Stimulated activated CD4-positive, alpha-beta T cell treated with anti-CD3 and anti-CD28 coated beads, Interleukin-4, amount 100 ng/mL, for 24 hours (primary cell): ENCODE measurements around the gene TTC27.
"Not testable (repeated sequence)": the region's sequence is repeated elsewhere in the genome, so short reads cannot be mapped to it uniquely, and the experiment has no call there.

Source experiments
- DNase-seq: peaks from one replicate; pipeline ENCODE4 v3.0.0-alpha.2; 2020

Gene TTC27

DNA sequence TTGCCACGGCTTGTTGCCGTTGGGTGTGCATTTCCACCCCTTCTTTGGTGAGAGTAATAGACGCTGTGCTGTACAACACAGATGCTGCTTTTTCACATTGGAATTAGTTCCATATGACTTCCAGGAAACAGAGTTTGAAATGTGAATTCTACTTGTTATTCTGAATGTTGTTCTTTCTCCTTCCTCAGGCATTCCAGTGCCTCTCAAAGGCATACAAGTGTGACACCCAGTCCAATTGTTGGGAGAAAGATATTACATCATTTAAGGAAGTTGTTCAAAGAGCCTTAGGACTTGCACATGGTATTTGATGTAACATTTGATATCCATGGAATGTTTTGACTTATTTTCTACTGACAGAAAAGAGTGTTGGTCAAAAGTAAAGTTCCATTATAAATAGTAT lies 184.5 kb downstream of the TTC27 start:
- no peak for DNase-seq

DNA sequence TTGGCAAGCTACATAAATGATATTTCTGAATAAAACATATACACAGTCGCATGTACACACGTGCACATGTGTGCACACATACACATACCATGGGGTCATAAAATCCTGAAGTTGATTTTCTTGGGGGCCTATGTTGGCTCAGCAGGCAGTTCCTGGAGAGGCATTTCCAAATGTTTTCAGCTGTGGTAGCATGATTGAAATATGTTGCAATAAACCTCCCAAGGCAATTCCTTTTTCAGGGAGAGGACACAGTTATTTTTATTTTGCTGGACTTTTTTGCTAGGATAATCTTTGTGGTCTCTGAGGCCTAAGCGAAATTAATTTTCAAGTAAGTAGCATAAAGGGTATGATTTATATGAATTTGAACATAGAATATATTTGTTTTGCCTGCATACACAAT lies 192.2 kb downstream of the TTC27 start:
- no peak for DNase-seq

DNA sequence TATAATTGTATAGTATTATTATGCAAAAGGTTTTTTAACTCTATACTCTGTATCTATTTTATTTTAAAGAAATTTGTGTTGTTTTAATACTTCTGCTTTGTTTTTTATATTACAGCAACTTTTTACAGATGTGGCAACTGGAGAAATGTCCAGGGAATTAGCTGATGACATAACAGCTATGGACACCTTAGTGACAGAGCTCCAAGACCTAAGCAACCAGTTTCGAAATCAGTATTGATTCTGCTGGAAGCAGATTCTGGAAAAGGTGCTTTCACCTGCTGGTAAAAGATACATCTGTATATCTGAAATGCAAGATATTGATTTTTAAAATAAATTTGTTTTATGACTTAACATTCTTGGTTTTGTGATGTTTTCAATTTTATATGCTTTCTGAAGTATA lies 192.9 kb downstream of the TTC27 start:
- no peak for DNase-seq

DNA sequence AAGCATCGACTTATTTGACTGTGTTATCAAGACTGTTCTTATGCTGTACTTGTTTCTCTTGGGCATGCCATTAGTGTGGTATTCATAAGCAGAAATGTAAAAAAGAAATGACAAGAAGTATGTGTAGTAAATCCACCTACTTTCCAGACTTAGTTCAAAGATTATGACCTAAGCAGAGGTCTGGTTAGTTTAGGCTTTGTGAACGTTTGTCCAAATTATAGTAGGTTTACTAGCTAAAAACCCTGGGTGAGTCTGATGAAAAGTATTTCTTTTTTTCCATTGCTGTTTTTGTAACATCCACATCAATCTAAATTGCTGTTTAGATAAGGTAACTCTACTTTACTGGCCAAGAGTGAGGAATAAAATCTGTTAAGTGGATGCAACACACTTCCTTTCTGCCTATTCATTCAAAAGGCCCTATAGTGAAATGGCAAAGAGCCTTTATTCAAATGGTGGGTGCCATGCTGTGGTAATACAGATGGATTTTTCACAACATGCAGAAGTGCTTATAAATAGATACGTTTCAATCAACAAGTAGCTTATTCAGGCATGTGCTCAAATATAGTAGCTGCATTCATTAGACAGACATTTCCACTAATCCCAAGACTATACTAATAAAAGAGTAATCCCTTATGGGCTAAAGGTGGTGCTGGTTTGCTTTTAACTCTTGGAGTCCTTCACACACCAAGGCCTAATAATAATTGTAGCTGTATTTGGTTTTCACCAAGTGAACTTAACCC lies 196.4 kb downstream of the TTC27 start:
- DNase-seq, result no peak

DNA sequence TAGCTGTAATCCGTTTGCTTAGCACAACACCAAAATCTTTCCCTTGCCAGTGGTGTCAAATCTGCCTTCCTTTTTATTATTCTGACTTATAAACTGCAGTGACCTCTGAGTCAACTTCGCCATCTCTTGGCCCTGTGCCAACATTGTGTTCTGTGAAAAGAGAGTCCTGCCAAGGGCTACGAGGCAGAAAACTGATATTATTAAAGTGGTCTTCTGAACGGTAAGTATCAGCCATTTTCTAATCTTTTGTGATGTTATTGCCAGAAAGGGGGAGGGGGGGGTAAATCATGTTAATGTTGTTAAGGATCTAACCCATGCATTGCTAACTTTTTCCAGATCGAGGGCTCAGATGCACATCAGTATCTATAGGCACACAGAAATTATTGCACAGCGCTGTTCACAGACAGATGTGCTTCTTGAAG lies 197.5 kb downstream of the TTC27 start:
- no peak for DNase-seq

DNA sequence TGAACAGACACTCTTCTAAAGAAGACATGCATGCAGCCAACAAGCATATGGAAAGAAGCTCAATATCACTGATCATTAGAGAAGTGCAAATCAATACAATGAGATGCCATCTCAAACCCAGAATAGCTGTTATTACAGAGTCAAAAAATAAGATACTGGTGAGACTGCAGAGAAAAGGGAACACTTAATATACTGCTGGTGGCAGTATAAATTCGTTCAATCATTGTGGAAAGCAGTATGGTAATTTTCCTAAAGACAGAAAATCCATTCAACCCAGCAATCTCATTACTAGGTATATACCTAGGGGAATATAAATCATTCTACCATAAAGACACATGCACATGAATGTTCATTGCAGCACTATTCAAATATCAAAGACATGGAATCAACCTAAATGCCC lies 202.3 kb downstream of the TTC27 start:
- DNase-seq, result no peak

DNA sequence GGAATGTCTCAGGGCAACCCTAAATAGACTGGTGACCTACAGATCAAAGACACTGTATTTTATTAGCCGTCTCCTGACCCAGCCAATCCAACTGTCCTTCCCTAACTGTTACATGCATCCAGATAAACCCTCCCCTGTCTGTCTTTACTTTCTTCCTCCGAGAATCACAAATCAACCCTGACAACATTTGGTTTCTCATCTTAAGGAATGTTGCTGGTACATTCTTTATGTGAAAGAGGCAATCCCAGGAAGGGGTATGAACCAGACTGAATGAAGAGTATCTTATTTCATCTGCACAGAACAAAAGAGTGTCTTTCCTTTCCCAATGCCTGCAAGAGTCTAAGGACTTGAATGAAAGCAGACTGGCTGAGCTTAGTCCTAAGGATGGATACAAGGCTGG lies 205.0 kb downstream of the TTC27 start:
- DNase-seq, result no peak

DNA sequence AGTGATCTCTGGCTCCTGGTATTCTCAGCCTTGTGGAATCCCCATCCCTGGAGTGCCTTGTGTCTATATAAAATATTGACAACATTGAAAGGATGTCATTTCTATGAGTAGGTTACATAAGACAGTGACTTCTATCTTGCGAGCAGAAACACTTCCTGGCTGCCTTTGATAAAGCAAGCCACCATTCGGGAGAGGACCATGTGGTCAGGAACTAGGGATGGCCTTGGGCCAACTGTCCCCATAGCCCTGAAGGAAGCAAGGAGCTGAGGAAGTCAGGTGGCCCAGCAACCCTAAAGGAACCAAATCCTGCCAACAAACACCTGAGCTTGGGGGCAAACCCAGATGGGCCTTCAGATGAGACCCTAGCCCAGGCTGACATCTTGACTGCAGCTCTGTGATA lies 205.9 kb downstream of the TTC27 start:
- no peak for DNase-seq

DNA sequence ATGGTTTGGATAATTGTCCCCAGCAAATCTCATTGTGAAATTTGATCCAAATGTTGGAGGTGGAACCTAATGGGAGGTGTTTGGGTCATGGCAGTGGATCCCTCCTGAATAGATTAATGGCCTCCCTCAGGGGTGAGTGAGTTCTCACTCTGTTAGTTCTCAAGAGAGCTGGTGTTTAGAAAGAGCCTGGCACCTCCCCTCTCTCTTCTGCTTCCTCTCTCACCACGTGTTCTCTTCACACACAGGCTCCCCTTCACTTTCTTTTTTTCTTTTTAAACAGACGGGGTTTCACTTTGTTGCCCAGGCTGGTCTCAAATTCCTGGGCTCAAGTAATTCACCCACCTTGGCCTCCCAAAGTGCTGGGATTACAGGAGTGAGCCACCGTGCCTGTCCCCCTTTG lies 207.3 kb downstream of the TTC27 start:
- DNase-seq, result no peak

DNA sequence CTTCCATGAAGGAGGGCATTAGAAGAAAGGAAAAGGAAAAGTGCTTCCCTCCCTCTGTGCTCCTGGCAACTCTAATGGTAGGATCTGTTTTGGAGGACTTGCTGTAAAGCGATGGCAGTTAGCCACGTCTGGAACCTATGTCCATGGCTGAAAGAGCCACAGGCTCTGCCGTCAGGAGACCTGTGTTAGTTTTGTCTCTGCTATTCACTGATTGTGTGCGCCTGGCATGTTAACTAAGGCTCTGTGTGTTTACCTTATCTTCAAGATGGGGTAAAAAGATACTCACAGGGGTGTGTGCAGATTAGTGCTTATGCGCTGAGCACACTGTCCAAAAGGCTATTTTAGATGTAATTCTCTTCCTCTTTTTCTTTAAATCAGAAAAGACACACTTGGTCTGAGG lies 209.1 kb downstream of the TTC27 start:
- no peak for DNase-seq

DNA sequence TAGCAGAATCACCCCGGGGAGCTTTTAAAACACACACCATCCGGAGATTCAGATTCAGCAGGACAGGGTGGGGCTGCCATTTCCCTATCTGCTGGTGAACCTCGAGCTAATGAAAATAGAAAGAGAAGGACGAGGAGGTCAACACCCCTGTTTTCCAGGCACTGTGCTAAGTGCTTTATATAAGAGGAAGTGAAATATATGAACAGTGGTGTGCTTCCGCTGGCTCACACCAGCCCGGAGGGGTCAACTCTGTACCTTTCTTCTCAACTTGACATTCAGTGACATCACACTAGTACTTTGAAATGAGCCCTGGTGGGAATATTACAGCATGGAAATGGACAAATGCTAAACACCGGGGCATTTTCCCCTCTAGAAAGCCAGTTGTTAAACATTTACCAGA lies 210.6 kb downstream of the TTC27 start:
- no peak for DNase-seq

DNA sequence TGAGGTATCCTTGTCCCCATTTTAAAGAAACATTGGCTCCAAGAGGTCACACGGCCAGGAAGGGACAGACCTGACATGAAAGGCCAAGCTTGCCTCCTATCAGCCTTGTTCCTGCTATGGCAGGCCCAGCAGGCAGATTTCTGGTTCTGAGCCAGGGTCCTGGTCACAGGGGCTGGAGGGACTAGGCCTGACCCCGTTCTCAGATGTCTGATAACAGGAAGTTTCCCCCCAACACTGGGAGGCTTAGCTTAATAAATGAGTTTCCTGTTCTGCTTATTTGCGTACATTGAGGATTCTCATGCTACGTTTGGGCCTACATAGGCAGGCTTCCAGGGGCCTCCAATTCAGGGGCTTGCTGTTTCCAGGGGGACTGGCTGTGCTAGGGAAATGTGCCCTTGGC lies 211.1 kb downstream of the TTC27 start:
- no peak for DNase-seq

DNA sequence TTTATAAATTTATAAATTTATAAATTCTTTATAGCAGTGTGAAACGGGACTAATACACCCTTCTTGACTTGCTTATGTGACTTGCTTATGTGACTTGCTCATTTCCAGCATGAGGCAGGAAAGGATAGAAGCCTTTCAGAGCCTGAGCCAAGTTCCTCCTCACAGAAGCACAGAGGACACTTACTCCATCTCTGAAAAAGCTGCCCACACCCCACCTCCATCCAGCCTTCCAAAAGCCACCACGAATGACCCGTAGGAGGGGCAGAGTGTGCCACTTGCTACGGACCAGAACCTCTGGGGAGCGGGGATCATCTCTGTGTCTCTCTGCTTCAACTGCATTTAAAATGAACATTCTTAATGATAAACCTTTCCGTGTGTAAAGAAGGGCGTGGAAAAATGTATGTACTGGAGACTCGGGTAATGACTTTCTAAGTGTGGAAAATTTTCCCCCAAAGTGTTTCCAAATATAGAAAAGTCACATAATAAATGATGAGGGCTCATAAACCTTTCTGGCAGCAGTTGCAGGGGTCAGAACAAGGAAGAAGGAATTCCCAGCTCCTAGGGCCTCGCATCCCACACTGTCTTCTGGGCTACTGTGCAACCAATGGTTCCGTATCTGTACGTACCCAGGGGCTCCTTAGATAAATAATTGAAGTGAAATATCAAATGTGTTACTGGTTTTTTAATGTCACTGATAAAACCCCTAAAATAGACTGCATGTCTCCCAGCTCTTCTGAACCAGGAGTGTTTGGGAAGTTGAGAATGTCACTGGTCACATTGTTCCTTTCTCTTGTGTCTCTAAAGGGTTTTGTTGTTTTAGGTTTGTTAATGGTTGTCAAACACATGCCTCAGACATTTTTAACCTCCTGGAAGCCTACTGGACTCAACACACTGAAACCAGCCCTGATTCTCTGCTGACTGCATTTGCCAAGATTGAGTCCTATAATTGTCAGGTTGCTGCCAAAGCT lies 214.4 kb downstream of the TTC27 start:
- DNase-seq, result no peak

DNA sequence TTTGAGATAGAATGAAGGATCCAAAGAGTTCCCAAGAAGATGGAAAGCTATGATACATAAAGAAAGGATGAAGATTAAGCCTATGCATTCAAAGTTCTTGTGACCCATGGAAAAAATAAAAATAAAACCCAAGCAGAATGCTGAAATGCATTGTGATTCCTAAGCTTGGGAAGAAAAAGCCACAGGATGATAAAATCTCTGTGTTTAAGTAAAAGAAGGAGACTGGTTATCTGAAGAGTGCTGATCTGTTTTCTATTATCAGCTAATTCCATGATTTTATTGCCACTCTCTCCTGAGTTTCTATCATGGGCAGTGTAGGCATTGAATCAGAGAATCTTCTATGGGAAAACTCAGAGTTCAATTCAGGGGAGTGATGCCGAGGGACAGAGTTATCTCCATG lies 215.8 kb downstream of the TTC27 start:
- DNase-seq, result no peak

DNA sequence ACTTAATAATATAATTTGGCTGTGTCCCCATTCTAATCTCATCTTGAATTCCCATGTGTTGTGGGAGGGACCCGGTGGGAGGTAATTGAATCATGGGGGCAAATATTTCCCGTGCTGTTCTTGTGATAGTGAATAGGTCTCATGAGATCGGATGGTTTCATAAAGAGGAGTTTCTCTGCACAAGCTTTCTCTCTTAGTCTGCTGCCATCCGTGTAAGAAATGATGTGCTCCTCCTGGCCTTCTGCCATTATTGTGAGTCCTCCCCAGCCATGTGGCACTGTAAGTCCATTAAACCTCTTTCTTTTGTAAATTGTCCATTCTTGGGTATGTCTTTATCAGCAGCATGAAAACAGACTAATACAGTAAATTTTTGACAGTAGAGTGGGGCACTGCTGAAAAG lies 216.4 kb downstream of the TTC27 start:
- no peak for DNase-seq

DNA sequence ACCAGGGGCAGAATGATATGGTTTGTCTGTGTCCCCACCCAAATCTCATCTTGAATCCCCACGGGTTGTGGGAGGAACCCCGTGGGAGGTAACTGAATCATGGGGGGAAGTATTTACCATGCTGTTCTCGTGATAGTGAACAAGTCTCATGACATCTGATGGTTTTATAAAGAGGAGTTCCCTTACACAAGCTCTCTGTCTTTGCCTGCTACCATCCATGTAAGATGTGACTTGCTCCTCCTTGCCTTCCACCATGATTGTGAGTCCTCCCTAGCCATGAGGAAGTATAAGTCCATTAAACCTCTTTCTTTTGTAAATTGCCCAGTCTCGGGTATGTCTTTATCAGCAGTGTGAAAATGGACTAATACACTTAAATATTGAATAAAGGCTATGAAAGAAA lies 218.4 kb downstream of the TTC27 start:
- DNase-seq, result not testable (repeated sequence)

DNA sequence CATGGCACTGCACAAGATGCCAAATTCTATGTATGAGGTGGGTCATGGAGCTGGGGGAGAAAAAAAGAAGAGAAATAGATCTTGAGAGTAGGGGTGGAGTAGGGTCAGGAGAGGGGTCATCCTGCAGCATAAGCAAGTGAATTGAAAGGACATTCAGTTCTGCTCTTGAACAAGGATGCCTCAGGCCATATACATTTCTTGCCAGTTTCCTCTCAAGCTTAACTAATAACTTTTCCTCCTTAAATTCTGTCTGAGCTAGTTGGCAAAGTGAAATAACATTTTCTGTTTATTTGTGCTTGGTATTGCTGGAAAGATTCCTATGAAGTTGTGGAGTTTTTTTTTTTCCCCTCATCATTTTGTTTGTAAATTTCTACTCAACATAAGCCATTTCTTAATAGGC lies 219.9 kb downstream of the TTC27 start:
- no peak for DNase-seq

DNA sequence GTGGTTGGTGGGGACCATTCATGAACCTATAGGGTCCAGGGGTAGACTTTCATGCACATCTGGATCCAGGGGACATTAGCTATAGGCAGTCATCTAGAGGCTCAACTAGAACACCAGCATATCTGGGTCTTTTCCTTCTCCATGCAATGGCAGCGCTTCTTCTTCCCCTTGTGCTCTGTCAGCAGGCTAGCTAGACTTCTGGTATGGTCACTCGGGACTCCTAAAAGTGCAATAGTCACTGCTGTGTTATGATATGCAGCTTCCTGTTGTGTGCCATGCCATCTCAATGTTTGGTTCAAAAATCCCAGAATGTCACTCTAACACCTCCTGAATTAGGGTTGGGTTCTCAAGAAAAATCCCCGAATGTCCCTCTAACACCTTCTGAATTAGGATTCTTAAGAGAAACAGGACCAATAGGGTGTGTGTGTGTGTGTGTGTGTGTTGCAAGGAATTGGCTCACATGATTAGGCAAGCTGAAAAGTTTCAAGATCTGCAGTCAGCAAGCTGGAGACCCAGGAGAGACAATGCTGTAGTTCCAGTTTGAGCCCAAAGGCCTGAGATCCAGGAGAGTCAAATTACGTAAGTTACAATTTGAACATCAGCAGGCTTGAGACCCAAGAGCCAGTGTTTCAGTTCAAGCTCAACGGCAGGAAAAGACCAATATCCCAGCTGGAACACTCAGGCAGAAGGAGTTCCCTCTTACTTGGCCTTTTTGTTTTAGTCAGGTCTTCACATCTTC lies 221.8 kb downstream of the TTC27 start:
- DNase-seq, result no peak

DNA sequence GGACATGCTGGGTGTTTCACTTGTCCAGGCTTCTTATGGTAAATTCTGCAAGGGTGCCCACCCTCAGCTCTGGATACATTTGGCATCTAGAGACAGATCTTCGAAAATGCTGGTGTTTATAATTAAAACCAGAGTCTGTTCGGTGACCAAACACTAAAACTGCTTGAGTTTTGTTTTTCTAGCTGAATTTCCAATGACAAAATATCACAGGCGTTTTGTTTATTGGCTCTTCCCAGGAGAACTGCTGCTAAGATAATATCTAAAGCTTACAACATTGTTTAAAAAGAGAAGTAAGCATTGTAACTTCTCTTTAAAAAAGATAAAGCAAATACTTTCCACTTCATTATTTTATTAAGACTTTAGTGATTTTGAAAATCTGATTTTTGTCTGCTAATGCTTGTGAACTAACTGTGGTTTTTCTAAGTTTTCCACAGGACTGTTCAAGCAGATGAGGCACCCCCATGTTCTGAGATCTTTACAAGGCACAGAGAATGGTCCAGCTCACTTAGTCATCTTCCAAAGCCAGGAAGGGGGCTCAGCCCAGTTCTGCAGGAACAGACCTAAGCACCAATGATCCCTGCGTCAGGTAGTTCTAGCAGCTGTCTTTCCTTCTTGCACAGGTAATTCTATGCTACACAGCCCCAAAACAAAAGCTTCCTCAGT lies 224.1 kb downstream of the TTC27 start:
- no peak for DNase-seq

DNA sequence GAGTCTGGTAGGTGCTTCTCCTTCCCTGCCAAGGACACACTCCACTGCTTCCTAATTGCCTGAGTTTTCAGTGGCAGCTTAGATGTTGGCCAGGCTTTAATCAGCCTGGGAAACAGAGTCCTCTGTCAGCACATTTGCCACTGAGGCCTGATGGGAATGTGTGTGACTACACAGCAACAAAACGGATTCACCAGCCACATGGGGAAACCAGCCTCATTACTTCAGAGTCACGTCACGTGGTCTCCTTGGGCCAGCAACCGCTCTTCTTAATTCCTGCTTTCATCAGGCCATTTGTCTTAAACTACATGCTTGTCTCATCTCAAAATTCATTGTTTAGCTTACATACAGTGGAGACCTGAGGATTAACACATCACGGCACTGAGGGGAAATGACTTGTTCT lies 225.0 kb downstream of the TTC27 start:
- DNase-seq, result no peak

DNA sequence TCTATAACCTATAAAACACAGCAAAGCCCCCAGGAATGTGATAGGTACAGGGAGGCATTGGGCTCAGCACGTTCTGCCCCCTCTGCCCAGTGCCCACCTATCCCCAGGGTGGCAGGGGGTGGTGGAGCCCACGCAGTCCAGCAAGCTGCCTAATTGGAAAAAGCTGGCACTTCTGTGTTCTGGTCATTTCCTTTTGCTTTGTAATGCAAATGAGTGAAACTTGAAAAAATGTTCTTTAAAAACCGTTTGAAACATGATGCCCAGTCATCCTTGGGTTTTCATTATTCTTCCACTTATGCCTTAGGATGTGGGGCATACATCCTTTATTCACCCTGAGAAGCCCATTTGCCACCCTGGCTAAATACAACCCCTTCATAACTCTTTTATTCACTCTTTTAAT lies 229.0 kb downstream of the TTC27 start:
- no peak for DNase-seq

DNA sequence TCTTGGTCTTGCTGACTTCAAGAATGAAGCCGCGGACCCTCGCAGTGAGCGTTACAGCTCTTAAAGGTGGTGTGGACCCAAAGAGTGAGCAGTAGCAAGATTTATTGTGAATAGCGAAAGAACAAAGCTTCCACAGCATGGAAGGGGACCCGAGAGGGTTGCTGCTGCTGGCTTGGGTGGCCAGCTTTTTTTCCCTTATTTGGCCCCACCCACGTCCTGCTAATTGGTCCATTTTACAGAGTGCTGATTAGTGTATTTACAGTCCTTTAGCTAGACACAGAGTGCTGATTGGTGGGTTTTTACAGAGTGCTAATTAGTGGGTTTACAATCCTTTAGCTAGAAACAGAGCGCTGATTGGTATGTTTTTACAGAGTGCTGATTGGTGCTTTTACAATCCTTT lies 230.9 kb downstream of the TTC27 start:
- no peak for DNase-seq

DNA sequence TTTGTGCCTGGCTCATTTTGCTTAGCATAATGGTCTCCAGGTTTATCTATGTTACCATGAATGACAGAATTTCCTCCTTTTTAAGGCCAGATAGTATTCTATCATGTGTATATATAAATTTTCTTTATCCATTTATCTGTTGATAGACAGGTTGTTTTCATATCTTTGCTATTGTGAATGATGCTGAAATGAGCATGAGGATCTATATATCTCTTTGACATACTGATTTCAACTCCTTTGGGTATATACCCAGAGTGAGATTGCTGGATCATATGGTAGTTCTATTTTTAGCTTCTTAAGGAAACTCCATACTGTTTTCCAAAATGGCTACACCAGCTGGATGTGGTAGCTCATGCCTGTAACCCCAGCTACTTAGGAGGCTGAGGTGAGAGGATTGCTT lies 232.5 kb downstream of the TTC27 start:
- DNase-seq, result no peak
